Keratinocyte (primary cell): ENCODE results near the gene FAM204A. TPM values are rescaled to one million over a fixed set of nuclear protein-coding genes. Genes with fewer than 3 reads are reported as not detected.
A peak's percentile ranks its signal among the peaks of the same experiment; 100 is the strongest.

Experiments
- DNase-seq: peaks from one replicate; pipeline ENCODE4 v3.0.0-alpha.2; 2011; ENCODE audit warnings: low read depth, missing footprints, low spot score
- FAIRE-seq: peaks from 2 replicates; lab custom pipeline; 2011; peaks lifted over from hg19 to GRCh38; lab: Jason Lieb, UNC
- H2AFZ ChIP-seq: 2 replicates; pipeline ENCODE4 v1.6.0; 2012; ENCODE audit warnings: low read length, control low read depth, inconsistent platforms; ENCODE audit not compliant: control insufficient read depth
- H3K27ac ChIP-seq: 2 replicates; pipeline ENCODE4 v1.5.1; 2011; ENCODE audit warnings: low read length; ENCODE audit not compliant: control insufficient read depth, insufficient read depth
- H3K27me3 ChIP-seq: 3 replicates; pipeline ENCODE4 v1.6.0; 2011; ENCODE audit warnings: low read length; ENCODE audit not compliant: control insufficient read depth, insufficient read depth; ENCODE audit errors: extremely low read depth
- H3K36me3 ChIP-seq, 2 experiments: 2 replicates in 1 of 2; 3 replicates in 1 of 2; pipeline ENCODE4 v1.5.1; 2011; ENCODE audit warnings: low read length in 2 of 2, mild to moderate bottlenecking in 1 of 2; ENCODE audit not compliant: control insufficient read depth in 2 of 2, insufficient read depth in 2 of 2; ENCODE audit errors: extremely low read depth in 1 of 2
- H3K4me1 ChIP-seq: 3 replicates; pipeline ENCODE4 v1.5.1; 2011; ENCODE audit warnings: low read length; ENCODE audit not compliant: control insufficient read depth, insufficient read depth; ENCODE audit errors: extremely low read depth
- H3K4me2 ChIP-seq: 3 replicates; pipeline ENCODE4 v1.6.0; 2011; ENCODE audit warnings: low read depth, low read length; ENCODE audit not compliant: control insufficient read depth, insufficient read depth; ENCODE audit errors: extremely low read depth
- H3K4me3 ChIP-seq, 3 experiments: fragments of 200-600 bp in 1 of 3; sonication (generic) in 1 of 3; 2 replicates in 2 of 3; 3 replicates in 1 of 3; pipeline ENCODE4 v1.5.1; 2011 to 2016; ENCODE audit warnings: low read length in 3 of 3, mild to moderate bottlenecking in 3 of 3, control low read depth in 2 of 3, inconsistent platforms in 1 of 3, low read depth in 1 of 3, mixed read lengths in 1 of 3, mixed run types in 1 of 3, moderate library complexity in 1 of 3; ENCODE audit not compliant: control insufficient read depth in 2 of 3, insufficient read depth in 2 of 3; ENCODE audit errors: extremely low read depth in 1 of 3
- H3K79me2 ChIP-seq: 2 replicates; pipeline ENCODE4 v1.6.0; 2012; ENCODE audit warnings: low read length; ENCODE audit not compliant: control insufficient read depth, insufficient read depth
- H3K9ac ChIP-seq: 3 replicates; pipeline ENCODE4 v1.6.0; 2011; ENCODE audit warnings: low read length; ENCODE audit not compliant: control insufficient read depth, insufficient read depth; ENCODE audit errors: extremely low read depth
- H3K9me1 ChIP-seq: 3 replicates; pipeline ENCODE4 v1.6.0; 2011; ENCODE audit warnings: low read length; ENCODE audit not compliant: control insufficient read depth, insufficient read depth; ENCODE audit errors: extremely low read depth
- H3K9me3 ChIP-seq: 2 replicates; pipeline ENCODE4 v1.5.1; 2012; ENCODE audit warnings: low read depth, low read length; ENCODE audit not compliant: control insufficient read depth
- H4K20me1 ChIP-seq: 3 replicates; pipeline ENCODE4 v1.6.0; 2011; ENCODE audit warnings: low read length; ENCODE audit not compliant: control insufficient read depth, insufficient read depth; ENCODE audit errors: extremely low read depth
- CTCF ChIP-seq, 3 experiments: IDR thresholded peaks in 1 of 3; conservative IDR thresholded peaks in 1 of 3; optimal IDR thresholded peaks in 1 of 3; 2 replicates in 2 of 3; 3 replicates in 1 of 3; pipeline versions ENCODE3 to v1.5.1; 2011; ENCODE audit warnings: low read length in 3 of 3, mild to moderate bottlenecking in 3 of 3, moderate library complexity in 2 of 3, control low read depth in 1 of 3, inconsistent platforms in 1 of 3; ENCODE audit not compliant: insufficient read depth in 2 of 3; ENCODE audit errors: extremely low read depth in 1 of 3
- EZH2 ChIP-seq: IDR thresholded peaks from one replicate; pipeline ENCODE4 v1.6.1; 2012; ENCODE audit warnings: inconsistent platforms, mild to moderate bottlenecking, low read length, moderate library complexity
- dilution Hi-C: fragments of 300-500 bp; cut with MboI; formaldehyde crosslinking; loops from one replicate; pipeline ENCODE4 v1.7.0; 2020; ENCODE audit warnings: low sequenced_read_pairs; ENCODE audit not compliant: extremely low pct_ligation_motif_present
- polyA plus RNA-seq, 5 experiments: library from polyadenylated mRNA; depleted of rRNA in 3 of 5; stranded (reverse) in 3 of 5; stranded (forward) in 1 of 5; unstranded in 1 of 5; fragments of >200 nt; gene quantifications; 1 replicate in 1 of 5; 2 replicates in 3 of 5; 3 replicates in 1 of 5; pipeline versions ENCODE4 v1.2.1 to v1.2.3, GENCODE V29; 2011 to 2012; ENCODE audit warnings: missing spikeins in 2 of 5, low read depth in 1 of 5, low replicate concordance in 1 of 5

The FAM204A gene
- polyA plus RNA-seq, 1 donor (not counting 4 experiments of a cell fraction or from before 2014, with no cell fraction given) = 38.6 TPM

GRCh38 chr10:118278649-118279048 lies 63.5 kb downstream of the FAM204A start:
- H3K27ac ChIP-seq = no peak overlapping the region
- H3K4me2 ChIP-seq = peak overlapping the region; percentile 18
- H3K27me3 ChIP-seq = no peaks in the 10 kb centered on the region
- no peak overlapping the region for H3K9ac ChIP-seq
- peaks cover 6% of the 10 kb centered on the region for H3K9me3 ChIP-seq
- peaks cover 13% of the 10 kb centered on the region for H3K4me1 ChIP-seq
- H3K9me1 ChIP-seq = no peaks in the 10 kb centered on the region
- no peaks in the 10 kb centered on the region for H3K79me2 ChIP-seq
- DNase-seq (no peak), FAIRE-seq (peak; percentile 96)
- H3K36me3 ChIP-seq = no peaks in the 10 kb centered on the region
- no peak overlapping the region for H3K4me3 ChIP-seq
- H4K20me1 ChIP-seq = no peaks in the 10 kb centered on the region
- no peak overlapping the region for H2AFZ ChIP-seq
- TF ChIP-seq CTCF (optimal IDR thresholded peaks at IDR 0.05 in 1 of 3, IDR thresholded peaks at IDR 0.05 in 1 of 3, conservative IDR thresholded peaks at IDR 0.05 in 1 of 3; ENCODE audit: extremely low read depth in 1 of 3, insufficient read depth in 2 of 3, low read length in 3 of 3) (no peak), EZH2 (no peak)
- dilution Hi-C loops = no loop called here

GRCh38 chr10:118277871-118278270 lies 64.3 kb downstream of the FAM204A start:
- peaks cover 13% of the 10 kb centered on the region for H3K4me1 ChIP-seq
- no peaks in the 10 kb centered on the region for H4K20me1 ChIP-seq
- TF ChIP-seq EZH2 (no peak), CTCF (optimal IDR thresholded peaks at IDR 0.05 in 1 of 3, IDR thresholded peaks at IDR 0.05 in 1 of 3, conservative IDR thresholded peaks at IDR 0.05 in 1 of 3; ENCODE audit: extremely low read depth in 1 of 3, insufficient read depth in 2 of 3, low read length in 3 of 3) (no peak)
- no peak for DNase-seq
- no peaks in the 10 kb centered on the region for H3K36me3 ChIP-seq
- H3K9ac ChIP-seq = no peak overlapping the region
- no peak overlapping the region for H2AFZ ChIP-seq
- no peak overlapping the region for H3K4me2 ChIP-seq
- FAIRE-seq = no peak
- no peaks in the 10 kb centered on the region for H3K79me2 ChIP-seq
- H3K27ac ChIP-seq = no peak overlapping the region
- no peaks in the 10 kb centered on the region for H3K27me3 ChIP-seq
- no peak overlapping the region for H3K4me3 ChIP-seq
- peaks cover 6% of the 10 kb centered on the region for H3K9me3 ChIP-seq
- no peaks in the 10 kb centered on the region for H3K9me1 ChIP-seq
- dilution Hi-C loops = no loop called here
